G401 (cell line): ENCODE data around the gene CHTF8. TPM values are rescaled to one million over a fixed set of nuclear protein-coding genes. Genes with fewer than 3 reads are reported as not detected.
"Not testable (repeated sequence)": the region's sequence is repeated elsewhere in the genome, so short reads cannot be mapped to it uniquely, and the experiment has no call there.

ENCODE experiments used
- DNase-seq: peaks from one replicate; pipeline ENCODE4 v3.0.0-alpha.2; 2015; ENCODE audit warnings: low spot score
- in situ Hi-C: cut with HindIII; loops from 2 replicates; pipeline ENCODE4 v1.10.0; 2016; ENCODE audit warnings: low sequenced_read_pairs, mixed read lengths
- total RNA-seq: library from RNA; depleted of rRNA; stranded (reverse); fragments of >200 nt; shearing (Covaris generic); gene quantifications from 2 replicates; pipeline ENCODE4 v1.2.3, GENCODE V29; 2014

The CHTF8 gene
- total RNA-seq, 1 experiment from 2014 or later: 268 TPM

- no peak for DNase-seq
- in situ Hi-C loops: no loop called here
These were observed 9.5 kb upstream of the CHTF8 start for GRCh38 chr16:69141936-69142335.

- no peak for DNase-seq
- in situ Hi-C loops: no loop called here
These were observed 8.6 kb upstream of the CHTF8 start for GRCh38 chr16:69141014-69141413.

GRCh38 chr16:69139464-69139863, 7.1 kb upstream of the CHTF8 start:
- DNase-seq, in situ Hi-C loops: not testable (repeated sequence)

DNA sequence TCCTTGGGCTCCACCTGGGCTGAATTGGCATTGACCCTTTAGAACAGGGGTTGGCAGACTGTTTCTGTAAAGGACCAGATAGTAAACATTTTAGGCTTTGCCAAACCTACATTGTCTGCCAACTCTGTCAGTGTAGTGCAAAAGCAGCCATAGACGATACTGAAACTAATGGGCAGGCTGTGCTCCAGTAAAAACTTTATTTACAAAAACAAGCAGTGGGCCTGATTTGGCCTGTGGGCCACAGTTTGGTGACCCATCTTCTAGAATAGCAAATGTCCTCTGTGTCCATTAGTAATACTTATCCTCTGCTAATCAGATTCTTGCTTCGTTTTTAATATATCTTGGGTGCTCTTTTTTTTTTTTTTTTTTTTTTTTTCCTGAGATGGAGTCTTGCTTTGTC, 6.2 kb upstream of the CHTF8 start:
- no peak for DNase-seq
- in situ Hi-C loops: no loop called here

DNA sequence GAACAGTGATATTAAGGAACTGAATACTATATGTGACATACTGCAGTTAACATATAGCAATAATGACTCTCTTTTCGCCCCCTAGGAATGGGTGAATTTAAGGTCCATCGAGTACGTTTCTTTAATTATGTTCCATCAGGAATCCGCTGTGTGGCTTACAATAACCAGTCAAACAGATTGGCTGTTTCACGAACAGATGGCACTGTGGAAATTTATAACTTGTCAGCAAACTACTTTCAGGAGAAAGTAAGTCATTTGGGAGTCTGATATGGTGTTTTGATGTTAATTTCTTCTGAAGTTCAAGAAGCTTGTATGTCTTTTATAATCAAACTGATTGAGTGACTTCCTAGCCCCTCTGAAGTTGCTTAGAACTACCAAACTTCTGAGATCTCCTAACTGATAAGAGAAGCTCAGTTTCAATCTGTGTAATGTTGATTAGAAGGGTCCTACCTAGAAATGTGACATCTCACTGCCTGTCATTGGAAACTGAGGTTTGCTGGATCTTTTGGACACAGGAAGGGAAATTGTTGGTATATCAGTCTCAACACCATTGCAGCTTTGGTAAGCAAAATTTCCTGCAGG, 1.1 kb upstream of the CHTF8 start:
- DNase-seq: no peak
- in situ Hi-C loops: no loop called here

GRCh38 chr16:69131839-69132423, 457 bp downstream of the CHTF8 start:
- DNase-seq: peak; percentile 65
- in situ Hi-C loops: no loop called here

- peak; percentile 27 for DNase-seq
- in situ Hi-C loops: no loop called here
These were observed 1.1 kb downstream of the CHTF8 start for GRCh38 chr16:69131167-69131838.

GRCh38 chr16:69130461-69130860, 1.9 kb downstream of the CHTF8 start:
- in situ Hi-C loops: no loop called here
- DNase-seq: no peak

DNA sequence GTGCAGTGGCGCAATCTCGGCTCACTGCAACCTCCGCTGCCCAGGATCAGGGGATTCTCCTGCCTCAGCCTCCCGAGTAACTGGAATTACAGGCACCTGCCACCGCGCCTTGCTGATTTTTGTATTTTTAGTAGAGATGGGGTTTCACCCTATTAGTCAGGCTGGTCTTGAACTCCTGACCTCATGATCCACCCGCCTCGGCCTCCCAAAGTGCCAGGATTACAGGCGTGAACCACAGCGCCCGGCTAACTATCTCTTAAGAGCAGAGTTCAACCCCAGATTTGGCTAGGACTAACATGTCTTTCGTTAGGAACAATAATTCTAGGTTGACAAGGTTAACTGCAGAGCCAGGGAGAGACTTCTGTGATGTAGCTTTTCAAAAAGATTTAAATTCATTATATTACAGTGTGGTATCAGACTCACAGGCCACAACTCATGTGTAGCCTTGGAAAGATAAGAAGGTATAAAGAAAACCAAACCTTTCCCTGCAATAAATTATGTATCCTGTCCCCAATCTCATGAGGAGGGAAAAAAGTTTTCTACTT, 4.3 kb downstream of the CHTF8 start:
- DNase-seq: no peak
- in situ Hi-C loops: no loop called here

DNA sequence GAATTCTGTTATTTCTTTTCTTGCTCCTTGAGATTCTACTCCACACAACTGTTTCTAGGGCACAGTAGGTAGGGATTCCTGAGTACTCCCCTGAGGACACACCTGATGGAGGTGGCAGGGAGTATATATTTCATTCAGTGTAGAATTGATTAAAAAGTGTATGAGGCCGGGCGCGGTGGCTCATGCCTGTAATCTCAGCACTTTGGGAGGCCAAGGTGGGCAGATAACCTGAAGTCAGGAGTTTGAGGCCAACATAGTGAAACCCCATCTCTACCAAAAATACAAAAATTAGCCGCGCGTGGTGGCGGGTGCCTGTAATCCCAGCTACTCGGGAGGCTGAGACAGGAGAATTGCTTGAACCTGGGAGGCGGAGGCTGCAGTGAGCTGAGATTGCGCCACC, 5.6 kb downstream of the CHTF8 start:
- in situ Hi-C loops, DNase-seq: not testable (repeated sequence)

DNA sequence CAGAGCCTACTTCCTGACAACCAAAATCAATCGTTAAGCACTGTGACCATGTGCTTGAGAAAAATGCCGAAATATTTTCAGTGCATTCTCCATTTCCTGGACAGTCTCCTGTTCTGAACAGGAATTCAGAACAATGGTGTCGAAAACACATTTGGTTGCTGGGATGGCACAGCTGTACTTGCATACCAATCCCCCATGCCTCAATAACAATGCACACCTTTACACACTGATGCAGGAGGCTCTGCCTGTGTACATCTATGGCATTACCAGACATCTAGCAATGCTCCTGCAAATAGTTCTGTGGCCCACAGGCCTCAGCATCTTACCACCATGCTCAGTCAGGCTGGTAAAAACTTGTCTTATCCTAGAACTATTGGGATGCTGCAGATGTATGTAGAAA, 6.2 kb downstream of the CHTF8 start:
- DNase-seq: no peak
- in situ Hi-C loops: no loop called here

DNA sequence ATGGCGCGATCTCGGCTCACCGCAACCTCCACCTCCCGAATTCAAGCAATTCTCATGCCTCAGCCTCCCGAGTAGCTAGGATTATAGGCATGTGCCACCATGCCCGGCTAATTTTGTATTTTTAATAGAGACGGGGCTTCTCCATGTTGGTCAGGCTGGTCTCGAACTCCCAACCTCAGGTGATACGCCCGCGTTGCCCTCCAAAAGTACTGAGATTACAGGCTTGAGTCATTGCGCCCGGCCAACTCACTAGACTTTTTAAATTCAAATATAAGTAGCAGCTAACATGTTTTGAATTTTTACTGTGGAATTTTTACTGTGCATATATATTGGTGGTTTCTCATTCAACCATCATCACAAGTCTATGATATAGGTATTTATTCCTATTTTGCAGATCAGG, 7.4 kb downstream of the CHTF8 start:
- in situ Hi-C loops, DNase-seq: not testable (repeated sequence)

- in situ Hi-C loops, DNase-seq: not testable (repeated sequence)
These were observed 8.0 kb downstream of the CHTF8 start for GRCh38 chr16:69124406-69124805.

GRCh38 chr16:69123910-69124309, 8.5 kb downstream of the CHTF8 start:
- in situ Hi-C loops: no loop called here
- peak; percentile 82 for DNase-seq

GRCh38 chr16:69120096-69120664, 12.2 kb downstream of the CHTF8 start:
- in situ Hi-C loops: no loop called here
- DNase-seq: no peak

DNA sequence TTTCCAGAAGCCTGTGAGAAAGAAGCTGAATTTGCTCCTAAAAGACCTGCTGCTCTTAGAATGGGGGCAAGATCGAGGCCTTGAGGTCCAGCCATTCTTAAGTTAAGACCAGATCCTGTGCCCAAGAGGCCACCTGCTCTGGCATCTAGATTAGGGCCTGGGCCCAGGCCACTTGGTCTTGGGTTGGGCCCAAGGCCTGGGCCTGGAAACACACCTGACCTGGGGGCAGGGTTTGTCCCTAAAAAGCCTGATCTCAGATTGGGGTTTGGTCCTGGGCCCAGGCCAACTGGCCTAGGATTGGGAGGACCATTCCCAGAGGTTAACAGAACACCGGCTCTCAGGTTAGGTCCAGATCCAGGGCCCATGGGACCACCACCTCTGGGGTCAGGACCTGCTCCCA, 12.9 kb downstream of the CHTF8 start:
- no peak for DNase-seq
- in situ Hi-C loops: no loop called here

DNA sequence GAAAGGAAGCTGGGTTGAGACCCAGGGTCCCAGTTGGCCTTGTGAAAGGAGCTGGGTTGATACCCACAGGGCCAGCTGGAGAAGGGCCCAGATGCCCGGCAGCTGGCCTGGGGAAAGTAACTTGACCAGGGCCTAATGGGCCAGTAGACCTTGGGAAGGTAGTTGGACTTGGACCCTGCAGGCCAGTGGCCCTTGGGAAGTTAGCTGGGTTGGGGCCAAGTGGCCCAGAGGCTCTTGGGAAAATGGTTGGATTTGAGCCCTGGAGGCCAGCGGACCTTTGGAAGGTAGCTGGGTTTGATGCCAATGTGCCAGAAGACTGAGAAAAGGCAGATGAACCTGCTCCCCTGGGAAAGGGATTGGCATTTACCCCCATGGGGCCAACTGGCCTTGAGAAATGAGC, 13.4 kb downstream of the CHTF8 start:
- DNase-seq: no peak
- in situ Hi-C loops: no loop called here

DNA sequence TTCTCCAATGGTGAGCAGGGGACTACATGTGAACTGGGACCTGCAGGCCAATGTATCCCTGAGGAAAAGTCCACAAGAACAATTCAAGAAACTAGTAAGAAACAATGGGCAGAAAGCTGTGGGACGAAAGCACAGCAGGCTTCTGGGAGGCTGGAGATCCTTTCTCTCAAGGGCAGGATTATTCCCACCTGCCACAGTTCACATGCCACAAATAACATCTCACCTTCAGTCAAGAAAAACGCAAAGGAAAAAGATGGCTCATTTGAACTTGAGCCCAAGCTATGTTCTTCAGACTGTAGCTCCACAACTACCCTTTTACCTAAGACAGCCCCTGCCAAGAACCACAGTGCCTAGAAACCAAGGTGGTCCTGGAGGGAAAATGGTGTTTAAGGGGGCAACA, 13.9 kb downstream of the CHTF8 start:
- in situ Hi-C loops: no loop called here
- no peak for DNase-seq

DNA sequence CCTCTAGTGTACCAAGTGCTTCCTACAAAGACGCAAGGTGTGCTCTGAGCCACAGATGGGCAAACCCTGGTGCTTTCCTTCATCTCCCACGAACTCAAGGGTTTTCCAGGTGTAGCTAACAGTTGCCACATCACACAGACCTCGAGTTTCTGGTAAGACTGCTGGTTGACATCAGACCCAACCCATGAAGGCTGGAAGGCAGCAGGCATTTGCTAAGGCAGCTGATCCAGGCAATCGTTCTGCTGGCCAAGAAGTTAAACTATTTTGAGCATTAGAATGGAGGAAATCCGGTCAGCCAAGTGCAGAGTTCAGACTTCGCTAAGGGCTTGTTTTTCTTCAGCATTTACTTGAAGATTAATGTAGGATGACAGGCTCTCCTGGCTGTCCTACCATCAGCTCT, 15.5 kb downstream of the CHTF8 start:
- no peak for DNase-seq
- in situ Hi-C loops: no loop called here

- no peak for DNase-seq
- in situ Hi-C loops: no loop called here
These were observed 16.0 kb downstream of the CHTF8 start for GRCh38 chr16:69116256-69116875.
